GM19240 (cell line): ENCODE measurements around the gene CREBZF.
"Not testable (repeated sequence)": the region's sequence is repeated elsewhere in the genome, so short reads cannot be mapped to it uniquely, and the experiment has no call there.

Source experiments
- DNase-seq: peaks from one replicate; pipeline ENCODE4 v3.0.0; 2011; ENCODE audit warnings: low spot score; ENCODE audit not compliant: insufficient read length

The CREBZF gene

GRCh38 chr11:85627332-85627997 lies 37.5 kb downstream of the CREBZF start, which contains the start of gene DLG2:
TSS of gene DLG2 (minus strand) at chr11:85627344.
- DNase-seq: no peak

- DNase-seq: no peak
These were observed 38.4 kb downstream of the CREBZF start for GRCh38 chr11:85626496-85626895.

- DNase-seq: no peak
These were observed 44.7 kb downstream of the CREBZF start for GRCh38 chr11:85620256-85620655.

- no peak for DNase-seq
These were observed 45.4 kb downstream of the CREBZF start for GRCh38 chr11:85619499-85619898.

- DNase-seq: not testable (repeated sequence)
These were observed 53.3 kb downstream of the CREBZF start for GRCh38 chr11:85611643-85612042.
